Coronary artery (tissue), 2 donors: ENCODE measurements around the gene NRAP.

ENCODE experiments used
- DNase-seq: peaks from one replicate; pipeline ENCODE4 v3.0.0-alpha.2; 2017; ENCODE audit warnings: low spot score
- H3K27ac ChIP-seq, 2 donors: fragments of 200-600 bp; sonication (generic); one replicate each; pipeline ENCODE4 v1.5.1; 2016 to 2019
- H3K4me3 ChIP-seq: fragments of 200-600 bp; sonication (generic); 2 replicates; pipeline ENCODE4 v1.5.1; 2016; ENCODE audit warnings: mild to moderate bottlenecking, moderate library complexity
- TF ChIP-seq, protein P1 (sequence below): fragments of 200-600 bp; sonication (generic); IDR thresholded peaks from one replicate; pipeline ENCODE4 v1.5.1; 2019; ENCODE audit warnings: antibody characterized with exemption

The NRAP gene

GRCh38 chr10:113547426-113547825 lies 116.4 kb downstream of the NRAP start:
- DNase-seq, result no peak
- no peak overlapping the region for H3K27ac ChIP-seq
- TF ChIP-seq, protein P1, sequence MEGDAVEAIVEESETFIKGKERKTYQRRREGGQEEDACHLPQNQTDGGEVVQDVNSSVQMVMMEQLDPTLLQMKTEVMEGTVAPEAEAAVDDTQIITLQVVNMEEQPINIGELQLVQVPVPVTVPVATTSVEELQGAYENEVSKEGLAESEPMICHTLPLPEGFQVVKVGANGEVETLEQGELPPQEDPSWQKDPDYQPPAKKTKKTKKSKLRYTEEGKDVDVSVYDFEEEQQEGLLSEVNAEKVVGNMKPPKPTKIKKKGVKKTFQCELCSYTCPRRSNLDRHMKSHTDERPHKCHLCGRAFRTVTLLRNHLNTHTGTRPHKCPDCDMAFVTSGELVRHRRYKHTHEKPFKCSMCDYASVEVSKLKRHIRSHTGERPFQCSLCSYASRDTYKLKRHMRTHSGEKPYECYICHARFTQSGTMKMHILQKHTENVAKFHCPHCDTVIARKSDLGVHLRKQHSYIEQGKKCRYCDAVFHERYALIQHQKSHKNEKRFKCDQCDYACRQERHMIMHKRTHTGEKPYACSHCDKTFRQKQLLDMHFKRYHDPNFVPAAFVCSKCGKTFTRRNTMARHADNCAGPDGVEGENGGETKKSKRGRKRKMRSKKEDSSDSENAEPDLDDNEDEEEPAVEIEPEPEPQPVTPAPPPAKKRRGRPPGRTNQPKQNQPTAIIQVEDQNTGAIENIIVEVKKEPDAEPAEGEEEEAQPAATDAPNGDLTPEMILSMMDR, result no peak
- H3K4me3 ChIP-seq, result no peak overlapping the region

- TF ChIP-seq, protein P1, result no peak
- no peak for DNase-seq
- Histone ChIP-seq H3K27ac (no peak overlapping the region), H3K4me3 (no peak overlapping the region)
These were observed 119.4 kb downstream of the NRAP start for GRCh38 chr10:113544392-113544791.

GRCh38 chr10:113543107-113543955 lies 120.5 kb downstream of the NRAP start:
- no peak for DNase-seq
- no peak overlapping the region for H3K27ac ChIP-seq
- TF ChIP-seq, protein P1, result no peak
- no peak overlapping the region for H3K4me3 ChIP-seq

GRCh38 chr10:113541549-113541927 lies 122.3 kb downstream of the NRAP start:
- H3K27ac ChIP-seq, result no peak overlapping the region
- no peak for DNase-seq
- H3K4me3 ChIP-seq, result no peak overlapping the region
- TF ChIP-seq, protein P1, result no peak

DNA sequence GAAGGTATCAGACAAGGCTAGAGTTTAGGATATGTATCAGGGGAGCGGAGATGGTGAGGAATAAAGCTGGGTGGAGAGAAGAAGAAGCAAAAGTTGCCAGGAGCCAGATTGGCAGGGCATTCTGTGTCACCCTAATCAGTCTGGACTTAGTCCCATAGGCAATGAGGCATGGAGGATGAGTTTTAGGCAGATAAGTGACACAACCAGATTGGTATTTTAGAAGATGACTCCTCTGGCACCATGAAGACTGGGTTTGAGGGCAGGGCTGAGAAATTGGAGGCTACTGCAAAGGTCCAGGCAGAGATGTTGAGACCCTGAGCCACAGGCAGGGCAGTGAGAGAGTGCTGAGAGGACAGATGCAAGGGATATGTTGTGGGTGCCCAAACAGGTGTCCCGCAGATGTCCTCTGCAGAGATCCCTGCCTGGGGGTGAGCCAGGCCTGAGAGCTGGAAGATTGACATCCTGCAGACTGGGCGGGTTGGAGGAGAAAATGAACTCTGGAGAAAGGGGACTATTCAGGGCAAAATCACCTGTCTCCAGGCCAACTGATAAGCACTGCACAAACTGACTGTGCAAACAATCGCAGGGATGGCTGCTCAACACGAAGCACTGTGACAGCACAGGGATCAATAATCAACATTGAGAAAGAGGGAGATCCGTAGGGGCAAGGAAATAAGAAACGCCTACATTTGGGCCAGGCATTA lies 122.8 kb downstream of the NRAP start:
- Histone ChIP-seq H3K4me3 (no peak overlapping the region), H3K27ac (no peak overlapping the region)
- no peak for DNase-seq
- TF ChIP-seq, protein P1, result no peak

GRCh38 chr10:113539789-113540188 lies 124.1 kb downstream of the NRAP start:
- TF ChIP-seq, protein P1, result no peak
- no peak for DNase-seq
- no peak overlapping the region for H3K27ac ChIP-seq
- no peak overlapping the region for H3K4me3 ChIP-seq
